ENCODE measurements around the gene FKBP15.
"Not testable (repeated sequence)": the region's sequence is repeated elsewhere in the genome, so short reads cannot be mapped to it uniquely, and the experiment has no call there.

The FKBP15 gene

DNA sequence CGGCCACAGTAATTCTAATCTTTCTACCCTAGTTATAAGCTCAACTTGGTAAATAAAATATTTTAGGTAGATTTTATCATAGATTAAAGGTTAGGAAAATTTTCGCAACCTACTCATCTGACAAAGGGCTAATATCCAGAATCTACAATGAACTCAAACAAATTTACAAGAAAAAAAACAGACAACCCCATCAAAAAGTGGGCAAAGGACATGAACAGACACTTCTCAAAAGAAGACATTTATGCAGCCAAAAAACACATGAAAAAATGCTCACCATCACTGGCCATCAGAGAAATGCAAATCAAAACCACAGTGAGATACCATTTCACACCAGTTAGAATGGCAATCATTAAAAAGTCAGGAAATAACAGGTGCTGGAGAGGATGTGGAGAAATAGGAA, 28.6 kb upstream of the FKBP15 start:
- DNase-seq (ENCODE audit: low read depth); H3K9me3 ChIP-seq (ENCODE audit: control insufficient read depth, low read length); H3K4me1 ChIP-seq (ENCODE audit: control insufficient read depth, insufficient read depth, low read length); H3K36me3 ChIP-seq (ENCODE audit: control insufficient read depth, insufficient read depth, low read length, severe bottlenecking); H3K27me3 ChIP-seq (replicated peaks; ENCODE audit: control insufficient read depth, insufficient read depth, low read length); H3K4me3 ChIP-seq (ENCODE audit: low read length); H3K9ac ChIP-seq (ENCODE audit: low read length): not testable (repeated sequence)

DNA sequence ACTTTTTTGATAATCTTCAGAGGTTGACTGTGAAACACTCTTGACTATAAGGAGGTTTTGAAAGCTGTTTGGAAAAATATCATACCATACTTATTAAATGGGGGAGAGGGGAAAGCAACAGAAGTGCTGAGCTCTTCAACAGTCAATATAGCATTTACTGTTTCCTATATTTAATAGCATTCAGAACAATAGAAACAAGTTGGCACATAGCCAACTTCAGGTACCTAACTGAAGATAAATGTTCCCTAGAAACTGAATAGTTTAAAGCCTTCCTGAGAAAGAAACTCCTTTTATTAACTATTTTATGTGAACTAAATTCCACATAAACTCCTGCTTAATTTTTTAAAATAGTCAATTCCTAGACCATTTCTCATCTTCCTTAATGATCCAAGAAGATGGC, 26.6 kb upstream of the FKBP15 start:
- H3K9ac ChIP-seq (ENCODE audit: low read length) = no peak overlapping the region
- H3K9me3 ChIP-seq (ENCODE audit: control insufficient read depth, low read length) = no peaks in the 10 kb centered on the region
- no peak overlapping the region for H3K4me3 ChIP-seq (ENCODE audit: low read length)
- H3K4me1 ChIP-seq (ENCODE audit: control insufficient read depth, insufficient read depth, low read length) = no peaks in the 10 kb centered on the region
- no peak for DNase-seq (ENCODE audit: low read depth)
- no peaks in the 10 kb centered on the region for H3K27me3 ChIP-seq (replicated peaks; ENCODE audit: control insufficient read depth, insufficient read depth, low read length)
- H3K36me3 ChIP-seq (ENCODE audit: control insufficient read depth, insufficient read depth, low read length, severe bottlenecking) = no peaks in the 10 kb centered on the region

DNA sequence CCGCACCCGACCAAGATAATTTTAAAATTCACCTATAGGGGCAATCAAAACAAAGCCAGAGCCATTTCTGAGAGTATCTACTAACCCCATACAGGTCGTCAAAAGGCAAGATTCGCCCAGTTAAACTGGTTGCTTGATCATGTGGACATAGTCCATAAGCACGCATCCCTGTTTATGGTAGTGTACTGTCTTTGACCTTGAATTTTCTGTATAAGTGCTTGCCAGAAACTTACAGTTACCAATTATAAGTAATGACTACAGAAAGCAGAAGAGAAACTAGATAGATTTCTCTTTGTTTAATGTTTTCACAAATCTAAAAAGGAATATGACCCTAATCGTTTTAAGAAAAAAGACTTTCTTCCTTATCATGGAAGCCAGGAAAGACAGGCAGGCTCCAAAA, 25.9 kb upstream of the FKBP15 start:
- Histone ChIP-seq H3K4me3 (ENCODE audit: low read length) (no peak overlapping the region), H3K27me3 (replicated peaks; ENCODE audit: control insufficient read depth, insufficient read depth, low read length) (no peaks in the 10 kb centered on the region), H3K9me3 (ENCODE audit: control insufficient read depth, low read length) (no peaks in the 10 kb centered on the region), H3K4me1 (ENCODE audit: control insufficient read depth, insufficient read depth, low read length) (no peaks in the 10 kb centered on the region), H3K36me3 (ENCODE audit: control insufficient read depth, insufficient read depth, low read length, severe bottlenecking) (no peaks in the 10 kb centered on the region), H3K9ac (ENCODE audit: low read length) (no peak overlapping the region)
- no peak for DNase-seq (ENCODE audit: low read depth)

DNA sequence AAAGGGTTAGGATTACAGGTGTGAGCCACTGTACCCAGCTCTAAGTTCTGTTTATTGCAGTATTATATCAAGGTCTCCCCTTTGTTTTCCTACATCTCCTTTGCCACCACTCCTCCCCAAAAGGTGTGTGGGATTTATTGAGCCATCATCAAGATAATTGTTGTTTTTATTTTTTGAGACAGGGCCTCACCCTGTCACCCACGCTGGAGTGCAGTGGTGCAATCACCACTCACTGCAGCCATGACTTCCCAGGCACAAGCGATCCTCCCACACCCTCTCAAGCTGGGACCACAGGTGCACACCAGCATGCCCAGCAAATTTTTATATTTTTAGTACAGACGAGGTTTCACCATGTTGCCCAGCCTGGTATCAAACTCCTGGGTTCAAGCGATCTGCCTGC, 24.8 kb upstream of the FKBP15 start:
- Histone ChIP-seq H3K9ac (ENCODE audit: low read length) (no peak overlapping the region), H3K4me1 (ENCODE audit: control insufficient read depth, insufficient read depth, low read length) (no peaks in the 10 kb centered on the region), H3K4me3 (ENCODE audit: low read length) (no peak overlapping the region), H3K27me3 (replicated peaks; ENCODE audit: control insufficient read depth, insufficient read depth, low read length) (no peaks in the 10 kb centered on the region), H3K9me3 (ENCODE audit: control insufficient read depth, low read length) (no peaks in the 10 kb centered on the region), H3K36me3 (ENCODE audit: control insufficient read depth, insufficient read depth, low read length, severe bottlenecking) (no peaks in the 10 kb centered on the region)
- DNase-seq (ENCODE audit: low read depth) = no peak

DNA sequence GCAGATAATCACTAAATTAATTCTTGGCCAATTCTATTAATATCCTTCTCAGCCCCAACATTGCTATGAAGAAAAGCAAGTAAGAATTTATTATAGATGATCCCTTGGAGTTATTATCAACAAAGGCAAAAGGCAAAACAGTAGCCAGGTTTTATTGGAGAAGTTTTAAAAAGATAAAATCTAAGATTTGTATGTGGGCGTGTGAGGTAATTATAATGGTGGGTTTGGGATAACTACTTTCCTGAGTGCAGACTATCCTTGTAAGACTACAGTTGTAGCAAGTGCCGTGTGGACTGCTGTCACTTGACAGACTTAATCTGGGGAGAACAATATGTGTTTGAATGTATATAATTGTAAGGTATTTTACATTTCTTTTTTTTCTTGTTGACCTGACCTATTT, 23.5 kb upstream of the FKBP15 start:
- Histone ChIP-seq H3K9me3 (ENCODE audit: control insufficient read depth, low read length) (no peaks in the 10 kb centered on the region), H3K4me1 (ENCODE audit: control insufficient read depth, insufficient read depth, low read length) (peaks cover 5% of the 10 kb centered on the region), H3K36me3 (ENCODE audit: control insufficient read depth, insufficient read depth, low read length, severe bottlenecking) (no peaks in the 10 kb centered on the region), H3K4me3 (ENCODE audit: low read length) (no peak overlapping the region), H3K9ac (ENCODE audit: low read length) (no peak overlapping the region), H3K27me3 (replicated peaks; ENCODE audit: control insufficient read depth, insufficient read depth, low read length) (no peaks in the 10 kb centered on the region)
- no peak for DNase-seq (ENCODE audit: low read depth)

DNA sequence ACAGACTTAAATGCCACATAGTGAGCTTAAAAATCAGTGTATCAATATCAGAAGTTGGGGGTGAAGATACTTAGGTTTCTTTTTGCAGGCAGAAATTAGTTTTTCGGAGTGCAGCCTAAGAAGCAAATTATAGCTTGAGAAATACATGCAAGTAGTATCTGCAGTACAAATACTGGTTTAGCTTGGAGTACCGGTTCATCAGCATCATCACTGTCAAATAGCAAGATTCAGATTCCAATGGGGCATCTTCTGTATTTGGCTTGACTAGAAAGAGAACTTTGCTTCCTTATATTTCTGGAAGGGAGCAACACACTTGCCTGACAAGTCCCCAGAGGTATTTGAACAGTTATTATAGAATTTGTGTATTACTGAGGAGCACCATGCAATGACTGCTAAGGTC, 20.1 kb upstream of the FKBP15 start:
- H3K27me3 ChIP-seq (replicated peaks; ENCODE audit: control insufficient read depth, insufficient read depth, low read length) = no peaks in the 10 kb centered on the region
- no peaks in the 10 kb centered on the region for H3K36me3 ChIP-seq (ENCODE audit: control insufficient read depth, insufficient read depth, low read length, severe bottlenecking)
- no peak for DNase-seq (ENCODE audit: low read depth)
- H3K4me3 ChIP-seq (ENCODE audit: low read length) = no peak overlapping the region
- peaks cover 24% of the 10 kb centered on the region for H3K4me1 ChIP-seq (ENCODE audit: control insufficient read depth, insufficient read depth, low read length)
- H3K9me3 ChIP-seq (ENCODE audit: control insufficient read depth, low read length) = no peaks in the 10 kb centered on the region
- no peak overlapping the region for H3K9ac ChIP-seq (ENCODE audit: low read length)

DNA sequence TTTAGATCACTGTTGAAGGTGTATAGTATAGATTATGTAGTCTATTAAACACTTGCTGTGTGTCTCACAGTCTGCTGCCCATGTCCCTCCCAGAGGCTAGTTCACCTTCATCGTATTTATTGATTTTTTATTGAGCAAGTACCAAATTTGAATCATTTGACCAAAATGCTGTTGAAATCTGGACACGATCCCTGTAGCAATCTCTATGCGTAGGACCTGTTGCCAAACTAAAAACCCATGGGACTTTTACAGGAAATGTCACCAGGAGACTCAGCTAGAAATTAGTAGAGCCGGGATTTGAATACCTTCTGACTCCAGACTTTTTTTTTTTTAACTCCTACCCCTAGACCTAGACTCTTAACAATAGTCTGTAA, 17.8 kb upstream of the FKBP15 start:
- no peaks in the 10 kb centered on the region for H3K36me3 ChIP-seq (ENCODE audit: control insufficient read depth, insufficient read depth, low read length, severe bottlenecking)
- H3K9me3 ChIP-seq (ENCODE audit: control insufficient read depth, low read length) = no peaks in the 10 kb centered on the region
- H3K4me3 ChIP-seq (ENCODE audit: low read length) = peak overlapping the region; percentile 16
- DNase-seq (ENCODE audit: low read depth) = no peak
- no peaks in the 10 kb centered on the region for H3K27me3 ChIP-seq (replicated peaks; ENCODE audit: control insufficient read depth, insufficient read depth, low read length)
- H3K4me1 ChIP-seq (ENCODE audit: control insufficient read depth, insufficient read depth, low read length) = peaks cover 33% of the 10 kb centered on the region
- H3K9ac ChIP-seq (ENCODE audit: low read length) = no peak overlapping the region

DNA sequence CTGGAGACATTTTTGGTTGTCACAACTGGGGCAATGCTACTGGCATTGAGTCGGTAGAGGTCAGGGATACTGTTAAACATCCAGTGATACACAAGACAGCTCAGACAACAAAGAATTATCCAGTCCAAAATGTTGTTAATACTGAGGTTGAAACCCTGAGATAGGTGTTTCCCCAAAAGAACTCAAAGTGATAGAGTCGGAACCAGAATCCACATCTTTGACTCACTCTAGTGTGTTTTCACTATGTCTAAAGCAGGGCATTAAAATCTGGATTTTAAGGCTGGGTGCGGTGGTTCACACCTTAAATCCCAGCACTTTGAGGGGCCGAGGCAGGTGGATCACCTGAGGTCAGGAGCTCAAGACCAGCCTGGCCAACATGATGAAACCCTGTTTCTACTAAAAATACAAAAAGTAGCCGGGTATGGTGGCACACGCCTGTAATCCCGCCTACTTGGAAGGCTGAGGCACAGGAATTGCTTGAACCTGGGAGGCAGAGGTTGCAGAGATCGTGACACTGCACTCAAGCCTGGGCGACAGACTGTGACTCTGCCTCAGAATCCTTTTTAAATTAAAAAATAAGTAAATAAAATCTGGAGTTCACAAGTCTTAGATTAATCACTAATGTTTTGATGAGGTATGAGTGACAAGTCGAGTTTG, 17.3 kb upstream of the FKBP15 start:
- H3K27me3 ChIP-seq (replicated peaks; ENCODE audit: control insufficient read depth, insufficient read depth, low read length) = no peaks in the 10 kb centered on the region
- H3K4me1 ChIP-seq (ENCODE audit: control insufficient read depth, insufficient read depth, low read length) = peaks cover 38% of the 10 kb centered on the region
- H3K9ac ChIP-seq (ENCODE audit: low read length) = no peak overlapping the region
- H3K4me3 ChIP-seq (ENCODE audit: low read length) = no peak overlapping the region
- no peaks in the 10 kb centered on the region for H3K36me3 ChIP-seq (ENCODE audit: control insufficient read depth, insufficient read depth, low read length, severe bottlenecking)
- no peaks in the 10 kb centered on the region for H3K9me3 ChIP-seq (ENCODE audit: control insufficient read depth, low read length)
- no peak for DNase-seq (ENCODE audit: low read depth)

DNA sequence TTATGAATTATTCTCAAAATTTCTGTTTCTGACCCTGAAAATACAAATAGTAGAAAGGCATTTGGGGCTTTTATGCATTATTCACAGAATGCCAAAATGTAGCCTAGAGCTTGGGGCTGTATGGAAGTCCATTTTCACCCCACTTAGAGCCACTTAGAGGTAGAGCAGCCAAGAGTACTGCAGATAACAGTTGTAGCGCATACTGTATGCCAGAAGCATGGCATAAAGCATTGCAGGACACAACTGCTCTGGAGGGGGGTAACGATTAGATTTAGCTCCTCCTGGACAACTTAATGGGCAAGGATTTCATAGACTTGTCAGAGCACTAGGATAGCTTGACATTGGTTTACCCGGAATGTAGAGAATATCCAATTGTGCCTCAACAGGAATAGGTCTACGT, 15.9 kb upstream of the FKBP15 start:
- H3K4me3 ChIP-seq (ENCODE audit: low read length) = no peak overlapping the region

DNA sequence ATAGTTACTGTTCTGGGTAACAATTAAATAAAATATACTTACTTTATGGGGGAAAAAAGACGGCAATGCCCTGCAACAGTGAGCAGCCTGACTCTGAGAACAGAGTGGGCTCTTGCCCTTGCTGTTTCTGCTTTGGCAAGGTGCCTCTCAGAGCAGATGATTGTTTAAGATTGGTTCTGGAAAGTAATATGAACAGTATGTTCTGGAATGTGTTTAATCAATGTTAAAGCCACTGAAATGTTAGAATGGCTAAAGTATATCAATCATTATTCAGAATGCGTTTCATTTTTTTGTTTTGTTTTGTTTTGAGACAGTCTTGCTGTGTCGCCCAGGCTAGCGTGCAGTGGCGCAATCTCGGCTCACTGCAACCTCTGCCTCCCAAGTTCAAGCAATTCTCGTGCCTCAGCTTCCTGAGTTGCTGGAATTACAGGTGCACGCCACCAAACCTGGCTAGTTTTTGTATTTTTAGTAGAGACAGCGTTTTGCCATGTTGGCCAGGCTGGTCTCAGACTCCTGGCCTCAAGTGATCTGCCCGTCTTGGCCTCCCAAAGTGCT, 14.7 kb upstream of the FKBP15 start:
- H3K4me1 ChIP-seq (ENCODE audit: control insufficient read depth, insufficient read depth, low read length) = peaks cover 45% of the 10 kb centered on the region
- not testable (repeated sequence) for H3K36me3 ChIP-seq (ENCODE audit: control insufficient read depth, insufficient read depth, low read length, severe bottlenecking); H3K9ac ChIP-seq (ENCODE audit: low read length); H3K4me3 ChIP-seq (ENCODE audit: low read length); H3K27me3 ChIP-seq (replicated peaks; ENCODE audit: control insufficient read depth, insufficient read depth, low read length); H3K9me3 ChIP-seq (ENCODE audit: control insufficient read depth, low read length)
- DNase-seq (ENCODE audit: low read depth) = peak; percentile 24

More for the DNA sequence above, 15.9 kb upstream of the FKBP15 start:
- no peak for DNase-seq (ENCODE audit: low read depth)
- Histone ChIP-seq H3K27me3 (replicated peaks; ENCODE audit: control insufficient read depth, insufficient read depth, low read length) (no peaks in the 10 kb centered on the region), H3K9ac (ENCODE audit: low read length) (no peak overlapping the region), H3K4me1 (ENCODE audit: control insufficient read depth, insufficient read depth, low read length) (peaks cover 45% of the 10 kb centered on the region), H3K9me3 (ENCODE audit: control insufficient read depth, low read length) (no peaks in the 10 kb centered on the region), H3K36me3 (ENCODE audit: control insufficient read depth, insufficient read depth, low read length, severe bottlenecking) (no peaks in the 10 kb centered on the region)

DNA sequence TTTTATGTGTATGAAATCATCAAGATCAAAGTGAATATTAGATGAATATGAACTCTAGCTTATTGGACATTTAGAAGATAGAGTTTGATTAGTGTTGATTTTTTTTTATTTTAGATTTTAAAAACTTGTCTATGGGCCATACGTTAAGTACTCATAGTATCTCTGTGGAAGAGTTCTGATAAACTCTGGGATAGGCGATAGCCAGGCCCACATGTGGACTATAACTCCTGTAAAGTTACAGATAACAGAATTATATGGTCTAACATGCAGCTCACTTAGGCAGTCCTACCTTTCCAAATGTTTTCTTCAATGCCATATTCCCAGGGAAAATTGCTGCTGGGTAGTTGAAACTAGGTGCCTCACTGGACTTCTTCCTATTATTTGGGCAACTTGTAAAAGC, 10.6 kb upstream of the FKBP15 start:
- H3K9me3 ChIP-seq (ENCODE audit: control insufficient read depth, low read length) = no peaks in the 10 kb centered on the region
- H3K36me3 ChIP-seq (ENCODE audit: control insufficient read depth, insufficient read depth, low read length, severe bottlenecking) = peaks cover 10% of the 10 kb centered on the region
- H3K27me3 ChIP-seq (replicated peaks; ENCODE audit: control insufficient read depth, insufficient read depth, low read length) = no peaks in the 10 kb centered on the region
- no peak overlapping the region for H3K4me3 ChIP-seq (ENCODE audit: low read length)
- no peak for DNase-seq (ENCODE audit: low read depth)
- H3K9ac ChIP-seq (ENCODE audit: low read length) = no peak overlapping the region
- peaks cover 21% of the 10 kb centered on the region for H3K4me1 ChIP-seq (ENCODE audit: control insufficient read depth, insufficient read depth, low read length)

DNA sequence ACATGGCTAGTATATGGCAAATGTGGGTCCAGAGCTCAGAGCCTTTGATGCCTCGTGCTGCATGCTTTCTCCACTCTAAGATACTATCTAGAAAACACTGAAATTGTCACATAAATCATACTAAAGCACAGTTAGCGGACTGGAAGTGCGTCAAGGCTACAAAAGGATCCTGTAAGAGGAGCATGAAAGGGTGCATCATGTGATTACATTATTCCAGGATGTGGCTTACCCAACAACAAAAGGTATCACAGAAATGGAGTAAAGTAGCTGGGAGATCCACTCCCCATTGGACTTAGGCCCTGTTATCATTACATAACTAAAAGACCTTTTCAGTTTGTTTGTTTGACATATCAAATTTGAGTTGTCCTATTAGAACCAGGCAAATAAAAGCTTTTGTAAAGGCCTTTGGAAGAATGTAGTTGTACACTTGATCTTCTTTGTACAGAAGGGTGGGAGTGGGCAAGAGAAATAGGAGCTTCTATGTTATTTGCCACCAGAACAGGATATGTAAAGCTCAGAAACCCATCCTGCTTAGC, 7.1 kb upstream of the FKBP15 start:
- Histone ChIP-seq H3K27me3 (replicated peaks; ENCODE audit: control insufficient read depth, insufficient read depth, low read length) (no peaks in the 10 kb centered on the region), H3K36me3 (ENCODE audit: control insufficient read depth, insufficient read depth, low read length, severe bottlenecking) (peaks cover 21% of the 10 kb centered on the region), H3K4me3 (ENCODE audit: low read length) (no peak overlapping the region), H3K4me1 (ENCODE audit: control insufficient read depth, insufficient read depth, low read length) (peaks cover 17% of the 10 kb centered on the region), H3K9me3 (ENCODE audit: control insufficient read depth, low read length) (no peaks in the 10 kb centered on the region), H3K9ac (ENCODE audit: low read length) (no peak overlapping the region)
- DNase-seq (ENCODE audit: low read depth) = no peak

Measured in adipocyte (in vitro differentiated cells).